ENCODE measurements around the gene CARS2.
A peak's percentile ranks its signal among the peaks of the same experiment; 100 is the strongest.

Gene CARS2

GRCh38 chr13:110626521-110626920 lies 79.4 kb downstream of the CARS2 start:
- H3K27me3 ChIP-seq (replicated peaks; ENCODE audit: control insufficient read depth, insufficient read depth, low read length, poor library complexity, severe bottlenecking) = no peaks in the 10 kb centered on the region
- DNase-seq = no peak
- peaks cover 3% of the 10 kb centered on the region for H3K4me1 ChIP-seq (ENCODE audit: control insufficient read depth, insufficient read depth, low read length, poor library complexity, severe bottlenecking)
- H3K36me3 ChIP-seq (ENCODE audit: control insufficient read depth, insufficient read depth, low read length) = peaks cover 38% of the 10 kb centered on the region
- H3K27ac ChIP-seq (ENCODE audit: insufficient read depth, low read length, poor library complexity, severe bottlenecking) = no peak overlapping the region
- H3K4me3 ChIP-seq (ENCODE audit: insufficient read depth, low read depth, low read length, poor library complexity, severe bottlenecking) = no peak overlapping the region
- H3K9me3 ChIP-seq (ENCODE audit: control insufficient read depth, low read length) = no peaks in the 10 kb centered on the region

- Histone ChIP-seq H3K27ac (ENCODE audit: insufficient read depth, low read length, poor library complexity, severe bottlenecking) (no peak overlapping the region), H3K4me3 (ENCODE audit: insufficient read depth, low read depth, low read length, poor library complexity, severe bottlenecking) (no peak overlapping the region), H3K27me3 (replicated peaks; ENCODE audit: control insufficient read depth, insufficient read depth, low read length, poor library complexity, severe bottlenecking) (no peaks in the 10 kb centered on the region), H3K36me3 (ENCODE audit: control insufficient read depth, insufficient read depth, low read length) (peaks cover 38% of the 10 kb centered on the region), H3K9me3 (ENCODE audit: control insufficient read depth, low read length) (no peaks in the 10 kb centered on the region), H3K4me1 (ENCODE audit: control insufficient read depth, insufficient read depth, low read length, poor library complexity, severe bottlenecking) (peaks cover 3% of the 10 kb centered on the region)
- no peak for DNase-seq
Measured at GRCh38 chr13:110625771-110626321, 80.1 kb downstream of the CARS2 start.

GRCh38 chr13:110624766-110625756 lies 80.9 kb downstream of the CARS2 start:
- Histone ChIP-seq H3K4me1 (ENCODE audit: control insufficient read depth, insufficient read depth, low read length, poor library complexity, severe bottlenecking) (peaks cover 3% of the 10 kb centered on the region), H3K36me3 (ENCODE audit: control insufficient read depth, insufficient read depth, low read length) (peaks cover 38% of the 10 kb centered on the region), H3K9me3 (ENCODE audit: control insufficient read depth, low read length) (no peaks in the 10 kb centered on the region), H3K27ac (ENCODE audit: insufficient read depth, low read length, poor library complexity, severe bottlenecking) (no peak overlapping the region), H3K27me3 (replicated peaks; ENCODE audit: control insufficient read depth, insufficient read depth, low read length, poor library complexity, severe bottlenecking) (no peaks in the 10 kb centered on the region), H3K4me3 (ENCODE audit: insufficient read depth, low read depth, low read length, poor library complexity, severe bottlenecking) (no peak overlapping the region)
- DNase-seq = no peak

- Histone ChIP-seq H3K9me3 (ENCODE audit: control insufficient read depth, low read length) (no peaks in the 10 kb centered on the region), H3K36me3 (ENCODE audit: control insufficient read depth, insufficient read depth, low read length) (peaks cover 19% of the 10 kb centered on the region), H3K27me3 (replicated peaks; ENCODE audit: control insufficient read depth, insufficient read depth, low read length, poor library complexity, severe bottlenecking) (no peaks in the 10 kb centered on the region), H3K4me3 (ENCODE audit: insufficient read depth, low read depth, low read length, poor library complexity, severe bottlenecking) (no peak overlapping the region), H3K4me1 (ENCODE audit: control insufficient read depth, insufficient read depth, low read length, poor library complexity, severe bottlenecking) (peaks cover 8% of the 10 kb centered on the region), H3K27ac (ENCODE audit: insufficient read depth, low read length, poor library complexity, severe bottlenecking) (no peak overlapping the region)
- DNase-seq = no peak
Measured at GRCh38 chr13:110620596-110620995, 85.3 kb downstream of the CARS2 start.

GRCh38 chr13:110618780-110619179 lies 87.1 kb downstream of the CARS2 start:
- Histone ChIP-seq H3K9me3 (ENCODE audit: control insufficient read depth, low read length) (no peaks in the 10 kb centered on the region), H3K4me1 (ENCODE audit: control insufficient read depth, insufficient read depth, low read length, poor library complexity, severe bottlenecking) (peaks cover 8% of the 10 kb centered on the region), H3K27ac (ENCODE audit: insufficient read depth, low read length, poor library complexity, severe bottlenecking) (no peak overlapping the region), H3K36me3 (ENCODE audit: control insufficient read depth, insufficient read depth, low read length) (peaks cover 6% of the 10 kb centered on the region), H3K4me3 (ENCODE audit: insufficient read depth, low read depth, low read length, poor library complexity, severe bottlenecking) (no peak overlapping the region), H3K27me3 (replicated peaks; ENCODE audit: control insufficient read depth, insufficient read depth, low read length, poor library complexity, severe bottlenecking) (no peaks in the 10 kb centered on the region)
- no peak for DNase-seq

- Histone ChIP-seq H3K36me3 (ENCODE audit: control insufficient read depth, insufficient read depth, low read length) (peaks cover 6% of the 10 kb centered on the region), H3K27me3 (replicated peaks; ENCODE audit: control insufficient read depth, insufficient read depth, low read length, poor library complexity, severe bottlenecking) (no peaks in the 10 kb centered on the region), H3K4me1 (ENCODE audit: control insufficient read depth, insufficient read depth, low read length, poor library complexity, severe bottlenecking) (peaks cover 8% of the 10 kb centered on the region), H3K27ac (ENCODE audit: insufficient read depth, low read length, poor library complexity, severe bottlenecking) (no peak overlapping the region), H3K9me3 (ENCODE audit: control insufficient read depth, low read length) (no peaks in the 10 kb centered on the region), H3K4me3 (ENCODE audit: insufficient read depth, low read depth, low read length, poor library complexity, severe bottlenecking) (no peak overlapping the region)
- DNase-seq = no peak
Measured at GRCh38 chr13:110618167-110618566, 87.7 kb downstream of the CARS2 start.

GRCh38 chr13:110617321-110618072 lies 88.4 kb downstream of the CARS2 start:
- H3K27ac ChIP-seq (ENCODE audit: insufficient read depth, low read length, poor library complexity, severe bottlenecking) = no peak overlapping the region
- no peak for DNase-seq
- no peak overlapping the region for H3K4me3 ChIP-seq (ENCODE audit: insufficient read depth, low read depth, low read length, poor library complexity, severe bottlenecking)
- H3K4me1 ChIP-seq (ENCODE audit: control insufficient read depth, insufficient read depth, low read length, poor library complexity, severe bottlenecking) = peaks cover 8% of the 10 kb centered on the region
- H3K9me3 ChIP-seq (ENCODE audit: control insufficient read depth, low read length) = no peaks in the 10 kb centered on the region
- no peaks in the 10 kb centered on the region for H3K27me3 ChIP-seq (replicated peaks; ENCODE audit: control insufficient read depth, insufficient read depth, low read length, poor library complexity, severe bottlenecking)
- H3K36me3 ChIP-seq (ENCODE audit: control insufficient read depth, insufficient read depth, low read length) = no peaks in the 10 kb centered on the region

GRCh38 chr13:110616103-110617101 lies 89.5 kb downstream of the CARS2 start:
- H3K4me1 ChIP-seq (ENCODE audit: control insufficient read depth, insufficient read depth, low read length, poor library complexity, severe bottlenecking) = peaks cover 8% of the 10 kb centered on the region
- H3K4me3 ChIP-seq (ENCODE audit: insufficient read depth, low read depth, low read length, poor library complexity, severe bottlenecking) = peak overlapping the region; percentile 72
- H3K36me3 ChIP-seq (ENCODE audit: control insufficient read depth, insufficient read depth, low read length) = no peaks in the 10 kb centered on the region
- no peaks in the 10 kb centered on the region for H3K27me3 ChIP-seq (replicated peaks; ENCODE audit: control insufficient read depth, insufficient read depth, low read length, poor library complexity, severe bottlenecking)
- no peak for DNase-seq
- peak overlapping the region; percentile 52 for H3K27ac ChIP-seq (ENCODE audit: insufficient read depth, low read length, poor library complexity, severe bottlenecking)
- no peaks in the 10 kb centered on the region for H3K9me3 ChIP-seq (ENCODE audit: control insufficient read depth, low read length)
